Endothelial cell of umbilical vein (primary cell): ENCODE measurements around the gene LCT. TPM values are rescaled to one million over a fixed set of nuclear protein-coding genes. Genes with fewer than 3 reads are reported as not detected.

Experiments
- BruUV-seq: library from RNA; stranded (reverse); fragments of 400-500 nt; replicated peaks from 2 replicates; lab custom pipeline; 2021; lab: Mats Ljungman, UMichigan
- CTCF ChIA-PET: fragments of 300-600, 350-600 bp; sonication (Branson Sonifier 250); formaldehyde crosslinking; loops from one replicate; lab custom pipeline; 2021; ENCODE audit warnings: antibody characterized with exemption, inconsistent platforms; lab: Charles Lee
- POLR2A ChIA-PET: fragments of 300-600, 350-600 bp; sonication (Branson Sonifier 250); formaldehyde crosslinking; loops from one replicate; lab custom pipeline; 2021; ENCODE audit warnings: antibody characterized with exemption, inconsistent platforms; lab: Charles Lee
- DNase-seq: peaks from one replicate; pipeline ENCODE4 v3.0.0-alpha.2; 2011; ENCODE audit warnings: low read depth, low spot score
- FAIRE-seq: peaks from 2 replicates; lab custom pipeline; 2011; peaks lifted over from hg19 to GRCh38; lab: Jason Lieb, UNC
- H2AFZ ChIP-seq: 2 replicates; pipeline ENCODE4 v1.6.0; 2012; ENCODE audit warnings: low read depth, low read length, control low read depth, inconsistent platforms
- H3K27ac ChIP-seq: 2 replicates; pipeline ENCODE4 v1.5.1; 2011; ENCODE audit warnings: low read depth, mild to moderate bottlenecking, control low read depth, low read length, moderate library complexity; ENCODE audit not compliant: insufficient read depth
- H3K27me3 ChIP-seq, 2 experiments: 2 replicates each; pipeline versions ENCODE4 v1.6.0 to v1.6.1; 2011; ENCODE audit warnings: low read length in 2 of 2, mixed read lengths in 1 of 2; ENCODE audit not compliant: control insufficient read depth in 2 of 2, insufficient read depth in 2 of 2
- H3K36me3 ChIP-seq, 2 experiments: 2 replicates in 1 of 2; 3 replicates in 1 of 2; pipeline ENCODE4 v1.5.1; 2011; ENCODE audit warnings: low read length in 2 of 2, mild to moderate bottlenecking in 1 of 2, moderate library complexity in 1 of 2; ENCODE audit not compliant: control insufficient read depth in 2 of 2, insufficient read depth in 2 of 2; ENCODE audit errors: extremely low read depth in 1 of 2
- H3K4me1 ChIP-seq: 3 replicates; pipeline ENCODE4 v1.5.1; 2011; ENCODE audit warnings: mild to moderate bottlenecking, low read length; ENCODE audit not compliant: control insufficient read depth, insufficient read depth; ENCODE audit errors: extremely low read depth
- H3K4me2 ChIP-seq: 2 replicates; pipeline ENCODE4 v1.6.1; 2011; ENCODE audit warnings: low read length, control low read depth, mixed read lengths; ENCODE audit not compliant: insufficient read depth
- H3K4me3 ChIP-seq, 3 experiments: fragments of 200-600 bp in 1 of 3; sonication (generic), shearing (Covaris generic) in 1 of 3; replicated peaks in 1 of 3; 2 replicates each; pipeline ENCODE4 v1.5.1; 2011 to 2016; ENCODE audit warnings: control low read depth in 3 of 3, low read length in 3 of 3, mild to moderate bottlenecking in 2 of 3, inconsistent platforms in 1 of 3, low read depth in 1 of 3, moderate library complexity in 1 of 3; ENCODE audit not compliant: insufficient read depth in 1 of 3
- H3K79me2 ChIP-seq: 2 replicates; pipeline ENCODE4 v1.6.0; 2012; ENCODE audit warnings: low read length, inconsistent platforms; ENCODE audit not compliant: control insufficient read depth, insufficient read depth
- H3K9ac ChIP-seq: replicated peaks from 2 replicates; pipeline ENCODE3; 2011; ENCODE audit warnings: low read length, control low read depth; ENCODE audit not compliant: insufficient read depth; ENCODE audit errors: extremely low read depth
- H3K9me1 ChIP-seq: replicated peaks from 3 replicates; pipeline ENCODE4 v1.6.0; 2011; ENCODE audit warnings: mild to moderate bottlenecking, low read length; ENCODE audit not compliant: control insufficient read depth, insufficient read depth; ENCODE audit errors: extremely low read depth
- H3K9me3 ChIP-seq: replicated peaks from 2 replicates; pipeline ENCODE4 v1.5.1; 2012; ENCODE audit warnings: low read length, inconsistent platforms; ENCODE audit not compliant: control insufficient read depth, insufficient read depth
- H4K20me1 ChIP-seq: replicated peaks from 2 replicates; pipeline ENCODE3; 2011; ENCODE audit warnings: mild to moderate bottlenecking, low read length; ENCODE audit not compliant: control insufficient read depth, insufficient read depth; ENCODE audit errors: extremely low read depth
- FOS ChIP-seq: IDR thresholded peaks from 2 replicates; pipeline ENCODE4 v1.6.1; 2011; ENCODE audit warnings: mild to moderate bottlenecking, low read length, moderate library complexity, borderline replicate concordance; ENCODE audit not compliant: insufficient read depth
- GATA2 ChIP-seq: IDR thresholded peaks from 2 replicates; pipeline ENCODE4 v1.7.0; 2011; ENCODE audit warnings: low read depth, mild to moderate bottlenecking, moderate library complexity, mixed read lengths, low read length; ENCODE audit not compliant: insufficient read length, insufficient read depth
- MYC ChIP-seq: IDR thresholded peaks from one replicate; pipeline ENCODE4 v1.6.1; 2011; ENCODE audit warnings: mild to moderate bottlenecking, low read depth, low read length
- POLR2AphosphoS5 ChIP-seq: IDR thresholded peaks from 2 replicates; pipeline ENCODE4 v1.6.1; 2012; ENCODE audit warnings: low read depth, mild to moderate bottlenecking, control low read depth, low read length, moderate library complexity; ENCODE audit not compliant: insufficient read depth
- dilution Hi-C: fragments of 300-500 bp; cut with MboI; formaldehyde crosslinking; loops from one replicate; pipeline ENCODE4 v1.15.0; 2019; ENCODE audit warnings: low sequenced_read_pairs; ENCODE audit not compliant: extremely low pct_ligation_motif_present
- intact Hi-C: fragments of 100-400 bp; cut with micrococcal nuclease; formaldehyde crosslinking; loops from one replicate; pipeline ENCODE4 v1.10.0; 2022
- polyA plus RNA-seq, 4 experiments: library from polyadenylated mRNA; depleted of rRNA in 3 of 4; stranded (reverse) in 3 of 4; unstranded in 1 of 4; fragments of >200 nt; gene quantifications; 2 replicates each; pipeline versions ENCODE4 v1.2.1 to v1.2.3, GENCODE V29; 2011 to 2012; ENCODE audit warnings: missing spikeins in 1 of 4
- total RNA-seq: library from RNA; stranded (reverse); gene quantifications from 2 replicates; pipeline ENCODE4 v1.2.3, GENCODE V29; 2021
- TF ChIP-seq, protein P1 (sequence below), 2 donors: IDR thresholded peaks; 1 replicate in 1 of 2; 2 replicates in 1 of 2; pipeline ENCODE4 v1.5.1; 2011; ENCODE audit warnings: low read length in 2 of 2, mild to moderate bottlenecking in 2 of 2, moderate library complexity in 2 of 2, control low read depth in 1 of 2, inconsistent platforms in 1 of 2, low read depth in 1 of 2; ENCODE audit not compliant: insufficient read depth in 1 of 2; ENCODE audit errors: extremely low read depth in 1 of 2

Gene LCT
- total and polyA plus RNA-seq, 2 donors (not counting 3 experiments of a cell fraction or from before 2014, with no cell fraction given), result 0.07 TPM; not detected in 1

DNA sequence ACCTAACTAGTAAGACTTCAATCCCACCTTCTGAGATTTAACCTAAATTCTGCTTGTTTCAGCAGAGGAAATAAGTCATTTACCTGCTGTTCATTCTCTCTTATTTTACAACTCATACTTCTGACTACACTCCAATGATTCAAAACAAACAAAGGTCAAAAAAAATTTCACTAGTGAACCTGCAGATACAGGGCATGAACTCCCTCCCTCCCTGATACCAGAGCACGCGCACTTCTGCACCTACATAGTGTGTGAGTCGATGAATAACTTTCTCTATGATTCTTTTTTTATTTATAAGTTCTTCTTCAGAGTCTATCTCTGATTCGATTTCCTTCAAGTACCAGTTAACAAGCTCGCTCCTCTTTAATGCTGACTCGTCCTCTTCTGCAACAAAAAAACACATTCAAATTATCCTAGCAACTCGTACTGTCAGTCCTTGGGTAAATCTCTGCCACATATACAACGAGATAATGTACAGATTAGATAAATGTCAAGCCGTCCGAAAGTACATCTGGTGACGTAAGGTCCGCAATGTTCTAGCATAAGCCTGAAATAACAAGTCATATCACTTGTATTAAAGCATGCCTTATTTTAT is 7.4 kb upstream of the LCT start:
- Histone ChIP-seq H3K79me2 (no peaks in the 10 kb centered on the region), H3K9ac (no peak overlapping the region), H3K9me3 (no peaks in the 10 kb centered on the region), H3K27ac (no peak overlapping the region), H3K36me3 (peaks cover 0 to 3% of the 10 kb centered on the region in 2 experiments), H3K4me1 (peaks cover 8% of the 10 kb centered on the region), H3K4me3 (no peak overlapping the region), H2AFZ (no peak overlapping the region), H3K4me2 (no peak overlapping the region), H3K9me1 (no peaks in the 10 kb centered on the region), H4K20me1 (no peaks in the 10 kb centered on the region), H3K27me3 (no peaks in the 10 kb centered on the region)
- no peak for FAIRE-seq
- no peak for DNase-seq
- no TSS peak for BruUV-seq
- ChIA-PET POLR2A (no interaction called here), CTCF (interaction anchor here (0.8 kb wide), 1 partner anchor 12 kb away, joined by 3 read pairs; no protein-coding TSS in a partner anchor)
- intact Hi-C loops (no loop called here), dilution Hi-C loops (no loop called here)
- TF ChIP-seq, protein P1, sequence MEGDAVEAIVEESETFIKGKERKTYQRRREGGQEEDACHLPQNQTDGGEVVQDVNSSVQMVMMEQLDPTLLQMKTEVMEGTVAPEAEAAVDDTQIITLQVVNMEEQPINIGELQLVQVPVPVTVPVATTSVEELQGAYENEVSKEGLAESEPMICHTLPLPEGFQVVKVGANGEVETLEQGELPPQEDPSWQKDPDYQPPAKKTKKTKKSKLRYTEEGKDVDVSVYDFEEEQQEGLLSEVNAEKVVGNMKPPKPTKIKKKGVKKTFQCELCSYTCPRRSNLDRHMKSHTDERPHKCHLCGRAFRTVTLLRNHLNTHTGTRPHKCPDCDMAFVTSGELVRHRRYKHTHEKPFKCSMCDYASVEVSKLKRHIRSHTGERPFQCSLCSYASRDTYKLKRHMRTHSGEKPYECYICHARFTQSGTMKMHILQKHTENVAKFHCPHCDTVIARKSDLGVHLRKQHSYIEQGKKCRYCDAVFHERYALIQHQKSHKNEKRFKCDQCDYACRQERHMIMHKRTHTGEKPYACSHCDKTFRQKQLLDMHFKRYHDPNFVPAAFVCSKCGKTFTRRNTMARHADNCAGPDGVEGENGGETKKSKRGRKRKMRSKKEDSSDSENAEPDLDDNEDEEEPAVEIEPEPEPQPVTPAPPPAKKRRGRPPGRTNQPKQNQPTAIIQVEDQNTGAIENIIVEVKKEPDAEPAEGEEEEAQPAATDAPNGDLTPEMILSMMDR (IDR thresholded peaks at IDR 0.05; ENCODE audit: extremely low read depth in 1 of 2, insufficient read depth in 1 of 2, low read depth in 1 of 2, low read length in 2 of 2), result no peak
- TF ChIP-seq FOS (no peak), GATA2 (no peak)

DNA sequence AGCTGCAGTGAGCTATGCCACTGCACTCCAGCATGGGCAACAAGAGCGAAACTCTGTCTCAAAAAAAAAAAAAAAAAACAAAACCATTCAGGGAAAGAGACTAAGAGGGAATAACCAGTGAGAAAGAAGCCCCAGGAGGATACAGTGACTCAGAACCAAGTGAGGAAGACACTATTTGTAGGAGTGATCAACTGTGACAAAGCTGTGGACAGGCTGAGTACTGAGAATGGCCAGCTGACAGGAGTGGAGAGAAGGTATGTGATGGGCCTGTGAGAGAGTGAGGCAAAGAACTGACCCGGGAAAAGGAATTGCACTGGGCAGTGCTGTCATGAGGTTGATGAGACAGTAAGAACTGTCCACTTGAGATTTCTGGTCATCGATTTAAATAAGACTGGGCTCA is 6.7 kb upstream of the LCT start:
- DNase-seq, result no peak
- H3K4me2 ChIP-seq, result no peak overlapping the region
- H3K27ac ChIP-seq, result no peak overlapping the region
- peaks cover 0 to 3% of the 10 kb centered on the region in 2 experiments for H3K36me3 ChIP-seq
- H3K9ac ChIP-seq, result no peak overlapping the region
- dilution Hi-C loops (no loop called here), intact Hi-C loops (no loop called here)
- BruUV-seq, result no TSS peak
- no peak overlapping the region for H2AFZ ChIP-seq
- H4K20me1 ChIP-seq, result no peaks in the 10 kb centered on the region
- ChIA-PET POLR2A (no interaction called here), CTCF (interaction anchor here (0.7 to 0.9 kb wide), 3 partner anchors 13 to 180 kb away, joined by 3 to 4 read pairs (median 4); no protein-coding TSS in a partner anchor)
- no peaks in the 10 kb centered on the region for H3K9me1 ChIP-seq
- H3K79me2 ChIP-seq, result no peaks in the 10 kb centered on the region
- peaks cover 8% of the 10 kb centered on the region for H3K4me1 ChIP-seq
- H3K27me3 ChIP-seq, result no peaks in the 10 kb centered on the region
- no peak for FAIRE-seq
- no peak overlapping the region for H3K4me3 ChIP-seq
- no peaks in the 10 kb centered on the region for H3K9me3 ChIP-seq
- TF ChIP-seq MYC (no peak), POLR2AphosphoS5 (no peak)
